WTC11 (cell line): ENCODE results near the gene KIRREL3. TPM values are rescaled to one million over a fixed set of nuclear protein-coding genes. Genes with fewer than 3 reads are reported as not detected.

Experiments used
- ATAC-seq: fragments of 200-7000 bp; cut with Tn5 transposase; 2 replicates; pipeline ENCODE4 v1.10.0; 2021; ENCODE audit warnings: mild to moderate bottlenecking, moderate library complexity
- CTCF ChIA-PET: fragments of 300-600 bp; sonication (Branson Sonifier 250); formaldehyde crosslinking; loops from one replicate; lab custom pipeline; 2021; ENCODE audit warnings: antibody characterized with exemption; lab: Charles Lee
- POLR2A ChIA-PET: fragments of 350-600 bp; sonication (Branson Sonifier 250); formaldehyde crosslinking; loops from one replicate; lab custom pipeline; 2021; ENCODE audit warnings: antibody characterized with exemption; lab: Charles Lee
- DNase-seq: peaks from one replicate; pipeline ENCODE4 v3.0.0; 2021; ENCODE audit warnings: low spot score
- H3K27ac Mint-ChIP-seq: 2 replicates; pipeline ENCODE4 v1.8.0; 2021; ENCODE audit warnings: mixed read lengths
- H3K27me3 Mint-ChIP-seq: 2 replicates; pipeline ENCODE4 v1.8.0; 2021; ENCODE audit warnings: low read depth, mild to moderate bottlenecking, moderate library complexity, mixed read lengths
- H3K36me3 Mint-ChIP-seq: 2 replicates; pipeline ENCODE4 v1.8.0; 2021; ENCODE audit warnings: mixed read lengths
- H3K4me1 Mint-ChIP-seq: 2 replicates; pipeline ENCODE4 v1.8.0; 2022; ENCODE audit warnings: mixed read lengths
- H3K4me3 Mint-ChIP-seq: 2 replicates; pipeline ENCODE4 v1.8.0; 2021; ENCODE audit warnings: mild to moderate bottlenecking, moderate library complexity, mixed read lengths
- H3K9me3 Mint-ChIP-seq: 2 replicates; pipeline ENCODE4 v1.8.0; 2021; ENCODE audit warnings: mixed read lengths
- ATF1 ChIP-seq: sonication (generic); formaldehyde crosslinking; IDR thresholded peaks from 2 replicates; pipeline ENCODE4 v1.8.1; 2023; ENCODE audit warnings: mild to moderate bottlenecking, moderate library complexity, missing genetic modification reagents
- CREB1 ChIP-seq: sonication (generic); formaldehyde crosslinking; IDR thresholded peaks from 2 replicates; pipeline ENCODE4 v1.8.0; 2023; ENCODE audit warnings: mild to moderate bottlenecking, missing genetic modification reagents
- FOXP1 ChIP-seq: sonication (generic); formaldehyde crosslinking; IDR thresholded peaks from 2 replicates; pipeline ENCODE4 v1.8.0; 2022; ENCODE audit warnings: missing genetic modification reagents, mild to moderate bottlenecking, moderate library complexity, borderline replicate concordance
- GTF2I ChIP-seq: fragments of 250-450 bp; sonication (Bioruptor Pico); conservative IDR thresholded peaks from 2 replicates; pipeline ENCODE4 v1.4.0; 2021; ENCODE audit warnings: mild to moderate bottlenecking
- HMGA2 ChIP-seq: fragments of 250-450 bp; sonication (Bioruptor Pico); IDR thresholded peaks from 2 replicates; pipeline ENCODE4 v1.4.0; 2021; ENCODE audit warnings: mild to moderate bottlenecking, moderate library complexity
- IRF2 ChIP-seq: sonication (generic); formaldehyde crosslinking; IDR thresholded peaks from 2 replicates; pipeline ENCODE4 v1.8.0; 2022; ENCODE audit warnings: low read depth, missing genetic modification reagents, borderline replicate concordance
- MXD4 ChIP-seq: fragments of 250-450 bp; sonication (Bioruptor Pico); IDR thresholded peaks from 2 replicates; pipeline ENCODE4 v1.8.0; 2021; ENCODE audit warnings: mild to moderate bottlenecking, moderate library complexity, borderline replicate concordance
- NFYB ChIP-seq: sonication (generic); formaldehyde crosslinking; conservative IDR thresholded peaks from 2 replicates; pipeline ENCODE4 v1.8.0; 2022; ENCODE audit warnings: low read depth, missing genetic modification reagents
- NR1H2 ChIP-seq: sonication (generic); formaldehyde crosslinking; IDR thresholded peaks from 2 replicates; pipeline ENCODE4 v1.9.0; 2021; ENCODE audit warnings: mild to moderate bottlenecking, moderate library complexity, missing genetic modification reagents
- NR2C2 ChIP-seq: sonication (generic); formaldehyde crosslinking; IDR thresholded peaks from 2 replicates; pipeline ENCODE4 v1.8.0; 2022; ENCODE audit warnings: mild to moderate bottlenecking, missing genetic modification reagents
- RELA ChIP-seq: sonication (generic); formaldehyde crosslinking; IDR thresholded peaks from 2 replicates; pipeline ENCODE4 v1.8.1; 2022; ENCODE audit warnings: missing genetic modification reagents, mild to moderate bottlenecking, borderline replicate concordance
- SMAD3 ChIP-seq: sonication (generic); formaldehyde crosslinking; IDR thresholded peaks from 2 replicates; pipeline ENCODE4 v1.8.0; 2022; ENCODE audit warnings: missing genetic modification reagents, mild to moderate bottlenecking, borderline replicate concordance
- ZNF416 ChIP-seq: fragments of 250-450 bp; sonication (Bioruptor Pico); IDR thresholded peaks from 2 replicates; pipeline ENCODE4 v1.9.0; 2021; ENCODE audit warnings: mild to moderate bottlenecking, inconsistent platforms
- ZNF423 ChIP-seq: fragments of 250-450 bp; sonication (Bioruptor Pico); IDR thresholded peaks from 2 replicates; pipeline ENCODE4 v2.1.2; 2022; ENCODE audit warnings: mild to moderate bottlenecking, moderate library complexity
- total RNA-seq: library from RNA; stranded (reverse); gene quantifications from 3 replicates; pipeline ENCODE4 v1.2.3, GENCODE V29; 2021
- TF ChIP-seq, protein P1 (sequence below): fragments of 250-450 bp; sonication (Bioruptor Pico); IDR thresholded peaks from 2 replicates; pipeline ENCODE4 v1.9.0; 2021; ENCODE audit warnings: mild to moderate bottlenecking, borderline replicate concordance
- TF ChIP-seq, protein P2 (sequence below): fragments of 250-450 bp; sonication (Bioruptor Pico); IDR thresholded peaks from 2 replicates; pipeline ENCODE4 v1.9.0; 2021; ENCODE audit warnings: mild to moderate bottlenecking
- TF ChIP-seq, protein P3 (sequence below): sonication (generic); formaldehyde crosslinking; IDR thresholded peaks from 2 replicates; pipeline ENCODE4 v1.8.1; 2022; ENCODE audit warnings: low read depth, mild to moderate bottlenecking, moderate library complexity, missing genetic modification reagents, borderline replicate concordance
- TF ChIP-seq, protein P4 (sequence below): sonication (generic); formaldehyde crosslinking; IDR thresholded peaks from 2 replicates; pipeline ENCODE4 v1.8.1; 2023; ENCODE audit warnings: mild to moderate bottlenecking, missing genetic modification reagents, moderate library complexity
- TF ChIP-seq, protein P5 (sequence below): fragments of 250-450 bp; sonication (Bioruptor Pico); IDR thresholded peaks from 2 replicates; pipeline ENCODE4 v2.1.2; 2022; ENCODE audit warnings: mild to moderate bottlenecking, moderate library complexity
- TF ChIP-seq, protein P6 (sequence below): sonication (generic); formaldehyde crosslinking; IDR thresholded peaks from 2 replicates; pipeline ENCODE4 v1.8.0; 2022; ENCODE audit warnings: mild to moderate bottlenecking, missing genetic modification reagents
- TF ChIP-seq, protein P7 (sequence below): sonication (generic); formaldehyde crosslinking; IDR thresholded peaks from 2 replicates; pipeline ENCODE4 v1.8.1; 2023; ENCODE audit warnings: mild to moderate bottlenecking, missing genetic modification reagents
- TF ChIP-seq, protein P8 (sequence below): sonication (generic); formaldehyde crosslinking; IDR thresholded peaks from 2 replicates; pipeline ENCODE4 v1.8.1; 2023; ENCODE audit warnings: mild to moderate bottlenecking, moderate library complexity, missing genetic modification reagents

The KIRREL3 gene
- total RNA-seq, 1 experiment from 2014 or later: 0.59 TPM

DNA sequence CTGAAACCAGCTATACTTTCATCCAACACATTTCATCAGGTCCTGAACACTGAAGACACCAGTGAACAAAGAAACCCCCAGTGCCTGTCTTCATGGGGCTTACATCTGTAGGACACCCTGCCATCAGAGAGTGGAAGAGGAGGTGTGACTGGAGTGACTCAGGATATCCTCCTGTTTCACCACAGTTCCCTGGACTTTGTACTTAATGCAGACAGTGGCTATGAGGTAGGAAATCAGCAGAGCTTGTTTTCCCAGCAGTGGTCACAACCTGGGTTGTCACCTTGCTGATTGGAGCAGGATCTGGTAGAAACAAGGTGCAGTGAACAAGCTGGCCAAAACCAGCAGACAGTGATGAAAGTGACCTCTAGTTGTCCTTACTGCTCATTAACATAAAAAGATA is 128.8 kb downstream of the KIRREL3 start:
- Mint-ChIP-seq H3K4me1 (no peaks in the 10 kb centered on the region), H3K4me3 (no peak overlapping the region), H3K9me3 (peaks cover 21% of the 10 kb centered on the region), H3K36me3 (peaks cover 17% of the 10 kb centered on the region), H3K27ac (no peak overlapping the region), H3K27me3 (no peaks in the 10 kb centered on the region; the same call in 1 of the 2 replicates)
- DNase-seq: no peak
- ChIA-PET CTCF (interaction anchor here (2.4 kb wide), 1 partner anchor 118 kb away, joined by 7 read pairs; no protein-coding TSS in a partner anchor), POLR2A (no interaction called here)
- no peak for ATAC-seq
- TF ChIP-seq NR2C2 (no peak), NR1H2 (CRISPR knock-in tag) (no peak), HMGA2 (no peak), RELA (CRISPR knock-in tag) (no peak), FOXP1 (CRISPR knock-in tag) (no peak), ZNF423 (CRISPR knock-in tag) (no peak), CREB1 (CRISPR knock-in tag) (no peak), MXD4 (CRISPR knock-in tag) (no peak), ZNF416 (CRISPR knock-in tag) (no peak), SMAD3 (no peak)
- TF ChIP-seq, protein P1, sequence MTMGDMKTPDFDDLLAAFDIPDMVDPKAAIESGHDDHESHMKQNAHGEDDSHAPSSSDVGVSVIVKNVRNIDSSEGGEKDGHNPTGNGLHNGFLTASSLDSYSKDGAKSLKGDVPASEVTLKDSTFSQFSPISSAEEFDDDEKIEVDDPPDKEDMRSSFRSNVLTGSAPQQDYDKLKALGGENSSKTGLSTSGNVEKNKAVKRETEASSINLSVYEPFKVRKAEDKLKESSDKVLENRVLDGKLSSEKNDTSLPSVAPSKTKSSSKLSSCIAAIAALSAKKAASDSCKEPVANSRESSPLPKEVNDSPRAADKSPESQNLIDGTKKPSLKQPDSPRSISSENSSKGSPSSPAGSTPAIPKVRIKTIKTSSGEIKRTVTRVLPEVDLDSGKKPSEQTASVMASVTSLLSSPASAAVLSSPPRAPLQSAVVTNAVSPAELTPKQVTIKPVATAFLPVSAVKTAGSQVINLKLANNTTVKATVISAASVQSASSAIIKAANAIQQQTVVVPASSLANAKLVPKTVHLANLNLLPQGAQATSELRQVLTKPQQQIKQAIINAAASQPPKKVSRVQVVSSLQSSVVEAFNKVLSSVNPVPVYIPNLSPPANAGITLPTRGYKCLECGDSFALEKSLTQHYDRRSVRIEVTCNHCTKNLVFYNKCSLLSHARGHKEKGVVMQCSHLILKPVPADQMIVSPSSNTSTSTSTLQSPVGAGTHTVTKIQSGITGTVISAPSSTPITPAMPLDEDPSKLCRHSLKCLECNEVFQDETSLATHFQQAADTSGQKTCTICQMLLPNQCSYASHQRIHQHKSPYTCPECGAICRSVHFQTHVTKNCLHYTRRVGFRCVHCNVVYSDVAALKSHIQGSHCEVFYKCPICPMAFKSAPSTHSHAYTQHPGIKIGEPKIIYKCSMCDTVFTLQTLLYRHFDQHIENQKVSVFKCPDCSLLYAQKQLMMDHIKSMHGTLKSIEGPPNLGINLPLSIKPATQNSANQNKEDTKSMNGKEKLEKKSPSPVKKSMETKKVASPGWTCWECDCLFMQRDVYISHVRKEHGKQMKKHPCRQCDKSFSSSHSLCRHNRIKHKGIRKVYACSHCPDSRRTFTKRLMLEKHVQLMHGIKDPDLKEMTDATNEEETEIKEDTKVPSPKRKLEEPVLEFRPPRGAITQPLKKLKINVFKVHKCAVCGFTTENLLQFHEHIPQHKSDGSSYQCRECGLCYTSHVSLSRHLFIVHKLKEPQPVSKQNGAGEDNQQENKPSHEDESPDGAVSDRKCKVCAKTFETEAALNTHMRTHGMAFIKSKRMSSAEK: no peak
- TF ChIP-seq, protein P2, sequence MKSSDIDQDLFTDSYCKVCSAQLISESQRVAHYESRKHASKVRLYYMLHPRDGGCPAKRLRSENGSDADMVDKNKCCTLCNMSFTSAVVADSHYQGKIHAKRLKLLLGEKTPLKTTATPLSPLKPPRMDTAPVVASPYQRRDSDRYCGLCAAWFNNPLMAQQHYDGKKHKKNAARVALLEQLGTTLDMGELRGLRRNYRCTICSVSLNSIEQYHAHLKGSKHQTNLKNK (CRISPR knock-in tag): no peak
- TF ChIP-seq, protein P3, sequence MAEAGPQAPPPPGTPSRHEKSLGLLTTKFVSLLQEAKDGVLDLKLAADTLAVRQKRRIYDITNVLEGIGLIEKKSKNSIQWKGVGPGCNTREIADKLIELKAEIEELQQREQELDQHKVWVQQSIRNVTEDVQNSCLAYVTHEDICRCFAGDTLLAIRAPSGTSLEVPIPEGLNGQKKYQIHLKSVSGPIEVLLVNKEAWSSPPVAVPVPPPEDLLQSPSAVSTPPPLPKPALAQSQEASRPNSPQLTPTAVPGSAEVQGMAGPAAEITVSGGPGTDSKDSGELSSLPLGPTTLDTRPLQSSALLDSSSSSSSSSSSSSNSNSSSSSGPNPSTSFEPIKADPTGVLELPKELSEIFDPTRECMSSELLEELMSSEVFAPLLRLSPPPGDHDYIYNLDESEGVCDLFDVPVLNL (CRISPR knock-in tag): no peak
- TF ChIP-seq, protein P4, sequence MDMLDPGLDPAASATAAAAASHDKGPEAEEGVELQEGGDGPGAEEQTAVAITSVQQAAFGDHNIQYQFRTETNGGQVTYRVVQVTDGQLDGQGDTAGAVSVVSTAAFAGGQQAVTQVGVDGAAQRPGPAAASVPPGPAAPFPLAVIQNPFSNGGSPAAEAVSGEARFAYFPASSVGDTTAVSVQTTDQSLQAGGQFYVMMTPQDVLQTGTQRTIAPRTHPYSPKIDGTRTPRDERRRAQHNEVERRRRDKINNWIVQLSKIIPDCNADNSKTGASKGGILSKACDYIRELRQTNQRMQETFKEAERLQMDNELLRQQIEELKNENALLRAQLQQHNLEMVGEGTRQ (CRISPR knock-in tag): no peak
- TF ChIP-seq, protein P5, sequence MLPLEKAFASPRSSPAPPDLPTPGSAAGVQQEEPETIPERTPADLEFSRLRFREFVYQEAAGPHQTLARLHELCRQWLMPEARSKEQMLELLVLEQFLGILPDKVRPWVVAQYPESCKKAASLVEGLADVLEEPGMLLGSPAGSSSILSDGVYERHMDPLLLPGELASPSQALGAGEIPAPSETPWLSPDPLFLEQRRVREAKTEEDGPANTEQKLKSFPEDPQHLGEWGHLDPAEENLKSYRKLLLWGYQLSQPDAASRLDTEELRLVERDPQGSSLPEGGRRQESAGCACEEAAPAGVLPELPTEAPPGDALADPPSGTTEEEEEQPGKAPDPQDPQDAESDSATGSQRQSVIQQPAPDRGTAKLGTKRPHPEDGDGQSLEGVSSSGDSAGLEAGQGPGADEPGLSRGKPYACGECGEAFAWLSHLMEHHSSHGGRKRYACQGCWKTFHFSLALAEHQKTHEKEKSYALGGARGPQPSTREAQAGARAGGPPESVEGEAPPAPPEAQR (CRISPR knock-in tag): no peak
- TF ChIP-seq, protein P6, sequence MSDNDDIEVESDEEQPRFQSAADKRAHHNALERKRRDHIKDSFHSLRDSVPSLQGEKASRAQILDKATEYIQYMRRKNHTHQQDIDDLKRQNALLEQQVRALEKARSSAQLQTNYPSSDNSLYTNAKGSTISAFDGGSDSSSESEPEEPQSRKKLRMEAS (CRISPR knock-in tag): no peak

DNA sequence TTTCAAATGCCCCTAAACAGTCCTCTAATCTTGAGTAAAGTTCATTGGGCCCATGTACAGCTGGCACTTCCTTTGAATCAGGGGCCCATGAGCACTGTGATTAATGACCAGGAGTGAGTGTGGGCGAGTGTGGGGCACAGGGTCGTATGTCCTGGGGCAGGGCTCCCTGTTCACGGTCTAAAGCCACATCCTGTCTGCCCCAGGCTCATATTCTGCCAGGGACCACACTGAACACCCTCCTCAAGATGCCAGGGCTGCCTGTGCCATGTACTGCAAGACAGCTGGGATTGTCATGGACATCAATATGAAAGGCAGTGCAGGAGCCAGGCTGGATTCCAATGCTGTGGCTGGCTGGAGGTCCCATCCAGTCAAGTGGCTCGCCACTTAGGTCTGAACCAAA is 130.5 kb downstream of the KIRREL3 start:
- H3K36me3 Mint-ChIP-seq: peaks cover 17% of the 10 kb centered on the region
- no peak for ATAC-seq
- H3K27ac Mint-ChIP-seq: no peak overlapping the region
- no peaks in the 10 kb centered on the region for H3K4me1 Mint-ChIP-seq
- H3K27me3 Mint-ChIP-seq: no peaks in the 10 kb centered on the region; the same call in 1 of the 2 replicates
- no peak for DNase-seq
- CTCF ChIA-PET: interaction anchor here (0.5 kb wide), 1 partner anchor 1621 kb away, joined by 3 read pairs; no protein-coding TSS in a partner anchor
- H3K9me3 Mint-ChIP-seq: peaks cover 21% of the 10 kb centered on the region
- H3K4me3 Mint-ChIP-seq: no peak overlapping the region
- POLR2A ChIA-PET: no interaction called here
- no peak for TF ChIP-seq IRF2 (CRISPR knock-in tag)
- TF ChIP-seq CREB1 (CRISPR knock-in tag): no peak
- no peak for TF ChIP-seq MXD4 (CRISPR knock-in tag)
- TF ChIP-seq, protein P7, sequence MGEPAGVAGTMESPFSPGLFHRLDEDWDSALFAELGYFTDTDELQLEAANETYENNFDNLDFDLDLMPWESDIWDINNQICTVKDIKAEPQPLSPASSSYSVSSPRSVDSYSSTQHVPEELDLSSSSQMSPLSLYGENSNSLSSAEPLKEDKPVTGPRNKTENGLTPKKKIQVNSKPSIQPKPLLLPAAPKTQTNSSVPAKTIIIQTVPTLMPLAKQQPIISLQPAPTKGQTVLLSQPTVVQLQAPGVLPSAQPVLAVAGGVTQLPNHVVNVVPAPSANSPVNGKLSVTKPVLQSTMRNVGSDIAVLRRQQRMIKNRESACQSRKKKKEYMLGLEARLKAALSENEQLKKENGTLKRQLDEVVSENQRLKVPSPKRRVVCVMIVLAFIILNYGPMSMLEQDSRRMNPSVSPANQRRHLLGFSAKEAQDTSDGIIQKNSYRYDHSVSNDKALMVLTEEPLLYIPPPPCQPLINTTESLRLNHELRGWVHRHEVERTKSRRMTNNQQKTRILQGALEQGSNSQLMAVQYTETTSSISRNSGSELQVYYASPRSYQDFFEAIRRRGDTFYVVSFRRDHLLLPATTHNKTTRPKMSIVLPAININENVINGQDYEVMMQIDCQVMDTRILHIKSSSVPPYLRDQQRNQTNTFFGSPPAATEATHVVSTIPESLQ (CRISPR knock-in tag): no peak
- TF ChIP-seq, protein P8, sequence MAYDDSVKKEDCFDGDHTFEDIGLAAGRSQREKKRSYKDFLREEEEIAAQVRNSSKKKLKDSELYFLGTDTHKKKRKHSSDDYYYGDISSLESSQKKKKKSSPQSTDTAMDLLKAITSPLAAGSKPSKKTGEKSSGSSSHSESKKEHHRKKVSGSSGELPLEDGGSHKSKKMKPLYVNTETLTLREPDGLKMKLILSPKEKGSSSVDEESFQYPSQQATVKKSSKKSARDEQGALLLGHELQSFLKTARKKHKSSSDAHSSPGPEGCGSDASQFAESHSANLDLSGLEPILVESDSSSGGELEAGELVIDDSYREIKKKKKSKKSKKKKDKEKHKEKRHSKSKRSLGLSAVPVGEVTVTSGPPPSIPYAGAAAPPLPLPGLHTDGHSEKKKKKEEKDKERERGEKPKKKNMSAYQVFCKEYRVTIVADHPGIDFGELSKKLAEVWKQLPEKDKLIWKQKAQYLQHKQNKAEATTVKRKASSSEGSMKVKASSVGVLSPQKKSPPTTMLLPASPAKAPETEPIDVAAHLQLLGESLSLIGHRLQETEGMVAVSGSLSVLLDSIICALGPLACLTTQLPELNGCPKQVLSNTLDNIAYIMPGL (CRISPR knock-in tag): no peak
- no peak for TF ChIP-seq GTF2I (CRISPR knock-in tag)
- TF ChIP-seq ATF1 (CRISPR knock-in tag): no peak
- TF ChIP-seq, protein P3 (CRISPR knock-in tag): no peak
- no peak for TF ChIP-seq NFYB
